ENCODE measurements around the gene VPS37D.

- TF ChIP-seq POLR2A (IDR thresholded peaks at IDR 0.05) = no peak
- no peak for TF ChIP-seq CTCF (IDR thresholded peaks at IDR 0.05)
These were observed 7.0 kb downstream of the VPS37D start for GRCh38 chr7:73674468-73675124.
